GM23338 (cell line): ENCODE results near the gene RIIAD1. TPM values are rescaled to one million over a fixed set of nuclear protein-coding genes. Genes with fewer than 3 reads are reported as not detected.

Experiments
- ATAC-seq: fragments of 200-7000 bp; cut with Tn5 transposase; 3 replicates; pipeline ENCODE4 v1.9.1; 2020
- DNase-seq: peaks from one replicate; pipeline ENCODE4 v3.0.0-alpha.2; 2015; ENCODE audit warnings: low spot score
- H2AFZ ChIP-seq: fragments of 200-600 bp; sonication (generic); 2 replicates; pipeline ENCODE4 v1.8.0; 2016; ENCODE audit warnings: antibody characterized with exemption, mild to moderate bottlenecking, moderate library complexity
- H3F3A ChIP-seq: fragments of 200-600 bp; sonication (generic); replicated peaks from 2 replicates; pipeline ENCODE4 v1.8.0; 2017; ENCODE audit warnings: antibody characterized with exemption, mixed run types, low read depth
- H3K27ac ChIP-seq: fragments of 200-600 bp; sonication (generic); 2 replicates; pipeline ENCODE4 v1.6.1; 2016; ENCODE audit warnings: low read depth
- H3K27me3 ChIP-seq: fragments of 200-600 bp; sonication (generic); 2 replicates; pipeline ENCODE4 v1.8.0; 2016; ENCODE audit warnings: mild to moderate bottlenecking, mixed run types, moderate library complexity; ENCODE audit not compliant: insufficient read depth
- H3K36me3 ChIP-seq: fragments of 200-600 bp; sonication (generic); 2 replicates; pipeline ENCODE4 v1.8.0; 2016; ENCODE audit warnings: mild to moderate bottlenecking; ENCODE audit not compliant: insufficient read depth
- H3K4me1 ChIP-seq: fragments of 200-600 bp; sonication (generic); 2 replicates; pipeline ENCODE4 v1.8.0; 2016; ENCODE audit warnings: mild to moderate bottlenecking, moderate library complexity; ENCODE audit not compliant: insufficient read depth
- H3K4me2 ChIP-seq: fragments of 200-600 bp; sonication (generic); 2 replicates; pipeline ENCODE4 v1.7.1; 2017; ENCODE audit warnings: mixed run types
- H3K4me3 ChIP-seq: fragments of 200-600 bp; sonication (generic); 2 replicates; pipeline ENCODE4 v1.6.1; 2016; ENCODE audit warnings: mixed run types
- H3K79me2 ChIP-seq: fragments of 200-600 bp; sonication (generic); replicated peaks from 2 replicates; pipeline ENCODE4 v1.8.0; 2017; ENCODE audit warnings: mild to moderate bottlenecking; ENCODE audit not compliant: insufficient read depth
- H3K9me2 ChIP-seq: fragments of 200-600 bp; sonication (generic); 2 replicates; pipeline ENCODE4 v1.8.0; 2017; ENCODE audit not compliant: insufficient read depth
- H4K20me1 ChIP-seq: fragments of 200-600 bp; sonication (generic); replicated peaks from 2 replicates; pipeline ENCODE4 v1.8.0; 2017; ENCODE audit warnings: mild to moderate bottlenecking; ENCODE audit not compliant: insufficient read depth
- H3K27ac Mint-ChIP-seq: 2 replicates; pipeline ENCODE4 v1.8.0; 2020; ENCODE audit warnings: inconsistent platforms, mild to moderate bottlenecking, moderate library complexity, mixed read lengths
- H3K27me3 Mint-ChIP-seq: 3 replicates; pipeline ENCODE4 v1.8.0; 2022; ENCODE audit warnings: low read depth, mild to moderate bottlenecking, moderate library complexity, mixed read lengths, inconsistent platforms; ENCODE audit not compliant: insufficient read depth, poor library complexity
- H3K36me3 Mint-ChIP-seq: 3 replicates; pipeline ENCODE4 v1.8.0; 2021; ENCODE audit warnings: low read depth, mild to moderate bottlenecking, inconsistent platforms, moderate library complexity, mixed read lengths
- H3K4me1 Mint-ChIP-seq: 3 replicates; pipeline ENCODE4 v1.8.0; 2020; ENCODE audit warnings: mild to moderate bottlenecking, inconsistent platforms, mixed read lengths
- H3K4me3 Mint-ChIP-seq: 3 replicates; pipeline ENCODE4 v1.8.0; 2021; ENCODE audit warnings: moderate library complexity, mild to moderate bottlenecking, inconsistent platforms, mixed read lengths
- H3K9me3 Mint-ChIP-seq: 3 replicates; pipeline ENCODE4 v1.8.0; 2020; ENCODE audit warnings: moderate library complexity, mild to moderate bottlenecking, inconsistent platforms, mixed read lengths
- CREB1 ChIP-seq: fragments of 250-450 bp; sonication (Bioruptor Pico); IDR thresholded peaks from 2 replicates; pipeline ENCODE4 v1.5.0; 2020; ENCODE audit warnings: low read depth, mild to moderate bottlenecking, moderate library complexity
- EZH2 ChIP-seq: fragments of 200-600 bp; sonication (generic); IDR thresholded peaks from one replicate; pipeline ENCODE4 v1.8.0; 2017; ENCODE audit warnings: antibody characterized with exemption, mild to moderate bottlenecking, low read depth; ENCODE audit not compliant: unreplicated experiment
- EZH2phosphoT487 ChIP-seq: fragments of 200-600 bp; sonication (generic); IDR thresholded peaks from one replicate; pipeline ENCODE4 v1.8.1; 2018; ENCODE audit warnings: antibody characterized with exemption; ENCODE audit not compliant: unreplicated experiment
- NANOG ChIP-seq: IDR thresholded peaks from 2 replicates; pipeline ENCODE4 v1.6.1; 2016; ENCODE audit warnings: antibody characterized with exemption, borderline replicate concordance
- STAT1 ChIP-seq: IDR thresholded peaks from one replicate; pipeline ENCODE4 v1.6.1; 2016; ENCODE audit warnings: antibody characterized with exemption; ENCODE audit not compliant: unreplicated experiment
- ZNF331 ChIP-seq: fragments of 250-450 bp; sonication (Bioruptor Pico); IDR thresholded peaks from 2 replicates; pipeline ENCODE4 v1.5.0; 2020; ENCODE audit warnings: low read depth, mild to moderate bottlenecking, moderate library complexity
- polyA plus RNA-seq: library from polyadenylated mRNA; unstranded; fragments of >200 nt; fragmentation: Nextera tagmentation; extraction: Ambion mirVana; gene quantifications from 2 replicates; pipeline ENCODE4 v1.2.1, GENCODE V29; 2016
- total RNA-seq: library from RNA; depleted of rRNA; stranded (reverse); fragments of >200 nt; shearing (Covaris generic); gene quantifications from 2 replicates; pipeline ENCODE4 v1.2.3, GENCODE V29; 2014
- TF ChIP-seq, protein P1 (sequence below): fragments of 250-450 bp; sonication (Bioruptor Pico); IDR thresholded peaks from 2 replicates; pipeline ENCODE4 v1.5.0; 2020; ENCODE audit warnings: mild to moderate bottlenecking, moderate library complexity
- TF ChIP-seq, protein P2 (sequence below): IDR thresholded peaks from one replicate; pipeline ENCODE4 v1.6.1; 2018; ENCODE audit warnings: antibody characterized with exemption; ENCODE audit not compliant: unreplicated experiment
- TF ChIP-seq, protein P3 (sequence below): IDR thresholded peaks from 2 replicates; pipeline ENCODE4 v1.6.1; 2016; ENCODE audit warnings: antibody characterized with exemption

RIIAD1 gene
- total and polyA plus RNA-seq, 2 experiments from 2014 or later, result not detected

DNA sequence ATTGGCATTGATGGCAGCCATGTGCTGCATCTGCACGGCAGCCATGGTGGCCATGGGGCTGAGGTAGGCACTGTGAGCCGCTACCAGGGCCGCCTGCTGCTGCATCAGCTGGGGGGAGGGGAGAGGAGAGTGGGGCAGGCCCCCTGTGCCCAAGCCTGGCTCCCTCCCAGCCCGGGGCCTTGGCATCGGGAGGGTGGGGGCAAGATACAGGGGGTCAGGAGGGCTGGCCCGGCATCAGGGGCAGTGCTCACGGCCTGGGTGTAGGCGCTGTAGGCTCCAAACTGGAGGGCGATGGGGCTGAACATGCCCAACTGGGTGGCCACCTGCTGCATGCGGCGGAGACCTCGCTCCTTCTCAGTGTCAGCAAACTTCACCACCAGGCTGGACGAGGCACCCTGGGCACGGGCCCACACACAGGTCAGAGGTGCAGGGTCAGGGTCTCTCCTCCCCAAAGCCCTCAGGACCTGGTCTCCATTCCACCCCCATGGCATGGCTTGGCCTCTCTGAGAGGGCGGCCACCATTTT, 13.7 kb upstream of the RIIAD1 start:
- peaks cover 13% of the 10 kb centered on the region for H3K4me1 Mint-ChIP-seq
- DNase-seq, result no peak
- H3K79me2 ChIP-seq, result no peaks in the 10 kb centered on the region
- TF ChIP-seq, protein P1, sequence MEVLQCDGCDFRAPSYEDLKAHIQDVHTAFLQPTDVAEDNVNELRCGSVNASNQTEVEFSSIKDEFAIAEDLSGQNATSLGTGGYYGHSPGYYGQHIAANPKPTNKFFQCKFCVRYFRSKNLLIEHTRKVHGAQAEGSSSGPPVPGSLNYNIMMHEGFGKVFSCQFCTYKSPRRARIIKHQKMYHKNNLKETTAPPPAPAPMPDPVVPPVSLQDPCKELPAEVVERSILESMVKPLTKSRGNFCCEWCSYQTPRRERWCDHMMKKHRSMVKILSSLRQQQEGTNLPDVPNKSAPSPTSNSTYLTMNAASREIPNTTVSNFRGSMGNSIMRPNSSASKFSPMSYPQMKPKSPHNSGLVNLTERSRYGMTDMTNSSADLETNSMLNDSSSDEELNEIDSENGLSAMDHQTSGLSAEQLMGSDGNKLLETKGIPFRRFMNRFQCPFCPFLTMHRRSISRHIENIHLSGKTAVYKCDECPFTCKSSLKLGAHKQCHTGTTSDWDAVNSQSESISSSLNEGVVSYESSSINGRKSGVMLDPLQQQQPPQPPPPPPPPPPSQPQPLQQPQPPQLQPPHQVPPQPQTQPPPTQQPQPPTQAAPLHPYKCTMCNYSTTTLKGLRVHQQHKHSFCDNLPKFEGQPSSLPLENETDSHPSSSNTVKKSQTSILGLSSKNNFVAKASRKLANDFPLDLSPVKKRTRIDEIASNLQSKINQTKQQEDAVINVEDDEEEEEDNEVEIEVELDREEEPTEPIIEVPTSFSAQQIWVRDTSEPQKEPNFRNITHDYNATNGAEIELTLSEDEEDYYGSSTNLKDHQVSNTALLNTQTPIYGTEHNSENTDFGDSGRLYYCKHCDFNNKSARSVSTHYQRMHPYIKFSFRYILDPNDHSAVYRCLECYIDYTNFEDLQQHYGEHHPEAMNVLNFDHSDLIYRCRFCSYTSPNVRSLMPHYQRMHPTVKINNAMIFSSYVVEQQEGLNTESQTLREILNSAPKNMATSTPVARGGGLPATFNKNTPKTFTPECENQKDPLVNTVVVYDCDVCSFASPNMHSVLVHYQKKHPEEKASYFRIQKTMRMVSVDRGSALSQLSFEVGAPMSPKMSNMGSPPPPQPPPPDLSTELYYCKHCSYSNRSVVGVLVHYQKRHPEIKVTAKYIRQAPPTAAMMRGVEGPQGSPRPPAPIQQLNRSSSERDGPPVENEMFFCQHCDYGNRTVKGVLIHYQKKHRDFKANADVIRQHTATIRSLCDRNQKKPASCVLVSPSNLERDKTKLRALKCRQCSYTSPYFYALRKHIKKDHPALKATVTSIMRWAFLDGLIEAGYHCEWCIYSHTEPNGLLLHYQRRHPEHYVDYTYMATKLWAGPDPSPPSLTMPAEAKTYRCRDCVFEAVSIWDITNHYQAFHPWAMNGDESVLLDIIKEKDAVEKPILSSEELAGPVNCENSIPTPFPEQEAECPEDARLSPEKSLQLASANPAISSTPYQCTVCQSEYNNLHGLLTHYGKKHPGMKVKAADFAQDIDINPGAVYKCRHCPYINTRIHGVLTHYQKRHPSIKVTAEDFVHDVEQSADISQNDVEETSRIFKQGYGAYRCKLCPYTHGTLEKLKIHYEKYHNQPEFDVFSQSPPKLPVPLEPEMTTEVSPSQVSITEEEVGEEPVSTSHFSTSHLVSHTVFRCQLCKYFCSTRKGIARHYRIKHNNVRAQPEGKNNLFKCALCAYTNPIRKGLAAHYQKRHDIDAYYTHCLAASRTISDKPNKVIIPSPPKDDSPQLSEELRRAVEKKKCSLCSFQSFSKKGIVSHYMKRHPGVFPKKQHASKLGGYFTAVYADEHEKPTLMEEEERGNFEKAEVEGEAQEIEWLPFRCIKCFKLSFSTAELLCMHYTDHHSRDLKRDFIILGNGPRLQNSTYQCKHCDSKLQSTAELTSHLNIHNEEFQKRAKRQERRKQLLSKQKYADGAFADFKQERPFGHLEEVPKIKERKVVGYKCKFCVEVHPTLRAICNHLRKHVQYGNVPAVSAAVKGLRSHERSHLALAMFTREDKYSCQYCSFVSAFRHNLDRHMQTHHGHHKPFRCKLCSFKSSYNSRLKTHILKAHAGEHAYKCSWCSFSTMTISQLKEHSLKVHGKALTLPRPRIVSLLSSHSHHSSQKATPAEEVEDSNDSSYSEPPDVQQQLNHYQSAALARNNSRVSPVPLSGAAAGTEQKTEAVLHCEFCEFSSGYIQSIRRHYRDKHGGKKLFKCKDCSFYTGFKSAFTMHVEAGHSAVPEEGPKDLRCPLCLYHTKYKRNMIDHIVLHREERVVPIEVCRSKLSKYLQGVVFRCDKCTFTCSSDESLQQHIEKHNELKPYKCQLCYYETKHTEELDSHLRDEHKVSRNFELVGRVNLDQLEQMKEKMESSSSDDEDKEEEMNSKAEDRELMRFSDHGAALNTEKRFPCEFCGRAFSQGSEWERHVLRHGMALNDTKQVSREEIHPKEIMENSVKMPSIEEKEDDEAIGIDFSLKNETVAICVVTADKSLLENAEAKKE (CRISPR knock-in tag), result no peak
- no peak for TF ChIP-seq EZH2phosphoT487
- no peak for TF ChIP-seq CREB1 (CRISPR knock-in tag)
- TF ChIP-seq NANOG, result no peak
- TF ChIP-seq, protein P2, sequence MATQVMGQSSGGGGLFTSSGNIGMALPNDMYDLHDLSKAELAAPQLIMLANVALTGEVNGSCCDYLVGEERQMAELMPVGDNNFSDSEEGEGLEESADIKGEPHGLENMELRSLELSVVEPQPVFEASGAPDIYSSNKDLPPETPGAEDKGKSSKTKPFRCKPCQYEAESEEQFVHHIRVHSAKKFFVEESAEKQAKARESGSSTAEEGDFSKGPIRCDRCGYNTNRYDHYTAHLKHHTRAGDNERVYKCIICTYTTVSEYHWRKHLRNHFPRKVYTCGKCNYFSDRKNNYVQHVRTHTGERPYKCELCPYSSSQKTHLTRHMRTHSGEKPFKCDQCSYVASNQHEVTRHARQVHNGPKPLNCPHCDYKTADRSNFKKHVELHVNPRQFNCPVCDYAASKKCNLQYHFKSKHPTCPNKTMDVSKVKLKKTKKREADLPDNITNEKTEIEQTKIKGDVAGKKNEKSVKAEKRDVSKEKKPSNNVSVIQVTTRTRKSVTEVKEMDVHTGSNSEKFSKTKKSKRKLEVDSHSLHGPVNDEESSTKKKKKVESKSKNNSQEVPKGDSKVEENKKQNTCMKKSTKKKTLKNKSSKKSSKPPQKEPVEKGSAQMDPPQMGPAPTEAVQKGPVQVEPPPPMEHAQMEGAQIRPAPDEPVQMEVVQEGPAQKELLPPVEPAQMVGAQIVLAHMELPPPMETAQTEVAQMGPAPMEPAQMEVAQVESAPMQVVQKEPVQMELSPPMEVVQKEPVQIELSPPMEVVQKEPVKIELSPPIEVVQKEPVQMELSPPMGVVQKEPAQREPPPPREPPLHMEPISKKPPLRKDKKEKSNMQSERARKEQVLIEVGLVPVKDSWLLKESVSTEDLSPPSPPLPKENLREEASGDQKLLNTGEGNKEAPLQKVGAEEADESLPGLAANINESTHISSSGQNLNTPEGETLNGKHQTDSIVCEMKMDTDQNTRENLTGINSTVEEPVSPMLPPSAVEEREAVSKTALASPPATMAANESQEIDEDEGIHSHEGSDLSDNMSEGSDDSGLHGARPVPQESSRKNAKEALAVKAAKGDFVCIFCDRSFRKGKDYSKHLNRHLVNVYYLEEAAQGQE, result no peak
- no peak for TF ChIP-seq EZH2
- TF ChIP-seq ZNF331 (CRISPR knock-in tag), result no peak
- TF ChIP-seq, protein P3, sequence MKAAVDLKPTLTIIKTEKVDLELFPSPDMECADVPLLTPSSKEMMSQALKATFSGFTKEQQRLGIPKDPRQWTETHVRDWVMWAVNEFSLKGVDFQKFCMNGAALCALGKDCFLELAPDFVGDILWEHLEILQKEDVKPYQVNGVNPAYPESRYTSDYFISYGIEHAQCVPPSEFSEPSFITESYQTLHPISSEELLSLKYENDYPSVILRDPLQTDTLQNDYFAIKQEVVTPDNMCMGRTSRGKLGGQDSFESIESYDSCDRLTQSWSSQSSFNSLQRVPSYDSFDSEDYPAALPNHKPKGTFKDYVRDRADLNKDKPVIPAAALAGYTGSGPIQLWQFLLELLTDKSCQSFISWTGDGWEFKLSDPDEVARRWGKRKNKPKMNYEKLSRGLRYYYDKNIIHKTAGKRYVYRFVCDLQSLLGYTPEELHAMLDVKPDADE, result no peak
- TF ChIP-seq STAT1, result no peak
- H4K20me1 ChIP-seq, result no peaks in the 10 kb centered on the region
- no peaks in the 10 kb centered on the region; the same call in 1 of the 2 replicates for H3K4me1 ChIP-seq
- H3K27me3 Mint-ChIP-seq, result peaks cover 8% of the 10 kb centered on the region
- H2AFZ ChIP-seq, result no peak overlapping the region
- no peaks in the 10 kb centered on the region for H3K36me3 Mint-ChIP-seq
- no peak overlapping the region for H3K27ac Mint-ChIP-seq
- H3K4me3 ChIP-seq, result no peak overlapping the region
- no peaks in the 10 kb centered on the region for H3F3A ChIP-seq
- no peak overlapping the region for H3K27ac ChIP-seq
- no peak overlapping the region for H3K4me3 Mint-ChIP-seq
- no peaks in the 10 kb centered on the region for H3K9me3 Mint-ChIP-seq
- no peak for ATAC-seq
- no peak overlapping the region for H3K4me2 ChIP-seq
- no peaks in the 10 kb centered on the region for H3K36me3 ChIP-seq
- no peaks in the 10 kb centered on the region for H3K27me3 ChIP-seq
- H3K9me2 ChIP-seq, result no peaks in the 10 kb centered on the region
